Panc1 (cell line): ENCODE data around the gene HADHA. TPM values are rescaled to one million over a fixed set of nuclear protein-coding genes. Genes with fewer than 3 reads are reported as not detected.

Experiments
- ATAC-seq: fragments of 200-7000 bp; cut with Tn5 transposase; 2 replicates; pipeline ENCODE4 v1.9.1; 2020; ENCODE audit warnings: mild to moderate bottlenecking, moderate library complexity
- BruUV-seq: library from RNA; stranded (reverse); fragments of 400-500 nt; replicated peaks from 2 replicates; lab custom pipeline; 2021; lab: Mats Ljungman, UMichigan
- CTCF ChIA-PET: fragments of 300-600 bp; sonication (Branson Sonifier 250); formaldehyde crosslinking; loops from one replicate; lab custom pipeline; 2022; ENCODE audit warnings: antibody characterized with exemption; lab: Charles Lee
- POLR2A ChIA-PET: fragments of 300-600 bp; sonication (Branson Sonifier 250); formaldehyde crosslinking; loops from one replicate; lab custom pipeline; 2022; ENCODE audit warnings: antibody characterized with exemption; lab: Charles Lee
- DNase-seq: peaks from one replicate; pipeline ENCODE4 v3.0.0-alpha.2; 2010; ENCODE audit warnings: low read depth, low spot score
- H3K27ac ChIP-seq: 2 replicates; pipeline ENCODE4 v1.5.1; 2011; ENCODE audit warnings: mild to moderate bottlenecking, low read length, inconsistent platforms
- H3K27me3 ChIP-seq: fragments of 200-500 bp; sonication (Bioruptor generic); 2 replicates; pipeline ENCODE4 v1.6.0; 2014; ENCODE audit warnings: low read length, inconsistent platforms; ENCODE audit not compliant: control insufficient read depth, insufficient read depth
- H3K36me3 ChIP-seq: fragments of 200-500 bp; sonication (Bioruptor generic); 2 replicates; pipeline ENCODE4 v1.5.1; 2014; ENCODE audit warnings: inconsistent platforms, mild to moderate bottlenecking, low read length, moderate library complexity; ENCODE audit not compliant: control insufficient read depth, insufficient read depth
- H3K4me1 ChIP-seq: 2 replicates; pipeline ENCODE4 v1.5.1; 2011; ENCODE audit warnings: inconsistent platforms, mild to moderate bottlenecking, low read length, moderate library complexity; ENCODE audit not compliant: control insufficient read depth, insufficient read depth
- H3K4me3 ChIP-seq, 2 experiments: 2 replicates each; pipeline ENCODE4 v1.5.1; 2011 to 2012; ENCODE audit warnings: low read depth in 2 of 2, low read length in 2 of 2, mild to moderate bottlenecking in 2 of 2, inconsistent platforms in 1 of 2, moderate library complexity in 1 of 2
- H3K9me3 ChIP-seq: fragments of 200-500 bp; sonication (Bioruptor generic); 2 replicates; pipeline ENCODE4 v1.5.1; 2014; ENCODE audit warnings: low read depth, mild to moderate bottlenecking, inconsistent platforms, low read length, moderate library complexity; ENCODE audit not compliant: control insufficient read depth, insufficient read depth
- POLR2AphosphoS5 ChIP-seq: IDR thresholded peaks from 2 replicates; pipeline ENCODE4 v1.6.1; 2012; ENCODE audit warnings: mild to moderate bottlenecking, low read depth, low read length, moderate library complexity
- SIN3A ChIP-seq: IDR thresholded peaks from 2 replicates; pipeline ENCODE4 v1.6.1; 2012; ENCODE audit warnings: low read depth, mild to moderate bottlenecking, low read length, moderate library complexity, borderline replicate concordance; ENCODE audit not compliant: insufficient read depth
- TCF7L2 ChIP-seq: IDR thresholded peaks from 2 replicates; pipeline ENCODE4 v1.6.1; 2011; ENCODE audit warnings: mild to moderate bottlenecking, low read depth, low read length, inconsistent platforms
- in situ Hi-C: cut with HindIII; loops from 2 replicates; pipeline ENCODE4 v1.10.0; 2016; ENCODE audit warnings: low sequenced_read_pairs, low pct_unique_long_range_greater_than_20kb
- intact Hi-C: fragments of 100-400 bp; cut with micrococcal nuclease; formaldehyde crosslinking; loops from one replicate; pipeline ENCODE4 v1.10.0; 2022; ENCODE audit not compliant: unreplicated experiment
- total RNA-seq: library from RNA; stranded (reverse); gene quantifications from one replicate; pipeline ENCODE4 v1.2.1, GENCODE V29; 2021; ENCODE audit not compliant: unreplicated experiment
- TF ChIP-seq, protein P1 (sequence below), 2 experiments: IDR thresholded peaks; 2 replicates each; pipeline ENCODE4 v1.6.1; 2011 to 2012; ENCODE audit warnings: low read depth in 2 of 2, control low read depth in 1 of 2, low read length in 1 of 2, mild to moderate bottlenecking in 1 of 2, moderate library complexity in 1 of 2; ENCODE audit not compliant: insufficient read depth in 1 of 2
- TF ChIP-seq, protein P2 (sequence below): fragments of 450-650 bp; IDR thresholded peaks from 2 replicates; pipeline ENCODE4 v1.5.1; 2017; ENCODE audit warnings: mild to moderate bottlenecking

HADHA gene
- total RNA-seq, 1 experiment from 2014 or later: 148 TPM

DNA sequence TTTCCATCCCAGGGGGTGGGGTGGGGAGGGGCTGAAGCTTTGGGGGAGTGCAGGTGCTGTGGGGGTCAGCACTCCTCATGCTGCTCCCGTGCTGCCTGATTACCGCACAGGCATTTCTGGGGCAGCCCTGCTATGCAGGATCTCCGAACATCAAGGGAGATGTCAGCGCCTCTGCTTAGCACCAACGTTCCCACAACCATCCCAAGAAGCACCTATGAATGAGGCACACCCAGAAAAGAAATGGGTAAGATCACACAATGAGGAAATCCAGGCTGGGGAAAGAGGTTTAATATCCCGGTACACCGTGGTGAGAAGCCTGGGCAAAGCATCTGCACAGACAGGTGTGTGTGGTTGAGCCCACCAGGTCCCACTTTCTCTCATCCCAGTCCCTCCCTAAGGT is 54.1 kb downstream of the HADHA start:
- in situ Hi-C loops: no loop called here
- CTCF ChIA-PET: no interaction called here
- H3K4me3 ChIP-seq: no peak overlapping the region
- H3K36me3 ChIP-seq: peaks cover 14% of the 10 kb centered on the region; the same call in 1 of the 2 replicates
- ATAC-seq: no peak
- POLR2A ChIA-PET: no interaction called here
- intact Hi-C loops: no loop called here
- DNase-seq: no peak
- BruUV-seq: no TSS peak
- H3K27ac ChIP-seq: no peak overlapping the region
- H3K9me3 ChIP-seq: no peaks in the 10 kb centered on the region
- TF ChIP-seq TCF7L2 (no peak), POLR2AphosphoS5 (no peak)
- TF ChIP-seq, protein P1, sequence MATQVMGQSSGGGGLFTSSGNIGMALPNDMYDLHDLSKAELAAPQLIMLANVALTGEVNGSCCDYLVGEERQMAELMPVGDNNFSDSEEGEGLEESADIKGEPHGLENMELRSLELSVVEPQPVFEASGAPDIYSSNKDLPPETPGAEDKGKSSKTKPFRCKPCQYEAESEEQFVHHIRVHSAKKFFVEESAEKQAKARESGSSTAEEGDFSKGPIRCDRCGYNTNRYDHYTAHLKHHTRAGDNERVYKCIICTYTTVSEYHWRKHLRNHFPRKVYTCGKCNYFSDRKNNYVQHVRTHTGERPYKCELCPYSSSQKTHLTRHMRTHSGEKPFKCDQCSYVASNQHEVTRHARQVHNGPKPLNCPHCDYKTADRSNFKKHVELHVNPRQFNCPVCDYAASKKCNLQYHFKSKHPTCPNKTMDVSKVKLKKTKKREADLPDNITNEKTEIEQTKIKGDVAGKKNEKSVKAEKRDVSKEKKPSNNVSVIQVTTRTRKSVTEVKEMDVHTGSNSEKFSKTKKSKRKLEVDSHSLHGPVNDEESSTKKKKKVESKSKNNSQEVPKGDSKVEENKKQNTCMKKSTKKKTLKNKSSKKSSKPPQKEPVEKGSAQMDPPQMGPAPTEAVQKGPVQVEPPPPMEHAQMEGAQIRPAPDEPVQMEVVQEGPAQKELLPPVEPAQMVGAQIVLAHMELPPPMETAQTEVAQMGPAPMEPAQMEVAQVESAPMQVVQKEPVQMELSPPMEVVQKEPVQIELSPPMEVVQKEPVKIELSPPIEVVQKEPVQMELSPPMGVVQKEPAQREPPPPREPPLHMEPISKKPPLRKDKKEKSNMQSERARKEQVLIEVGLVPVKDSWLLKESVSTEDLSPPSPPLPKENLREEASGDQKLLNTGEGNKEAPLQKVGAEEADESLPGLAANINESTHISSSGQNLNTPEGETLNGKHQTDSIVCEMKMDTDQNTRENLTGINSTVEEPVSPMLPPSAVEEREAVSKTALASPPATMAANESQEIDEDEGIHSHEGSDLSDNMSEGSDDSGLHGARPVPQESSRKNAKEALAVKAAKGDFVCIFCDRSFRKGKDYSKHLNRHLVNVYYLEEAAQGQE (IDR thresholded peaks at IDR 0.05; ENCODE audit: insufficient read depth in 1 of 2, low read depth in 2 of 2, low read length in 1 of 2): no peak
- TF ChIP-seq, protein P2, sequence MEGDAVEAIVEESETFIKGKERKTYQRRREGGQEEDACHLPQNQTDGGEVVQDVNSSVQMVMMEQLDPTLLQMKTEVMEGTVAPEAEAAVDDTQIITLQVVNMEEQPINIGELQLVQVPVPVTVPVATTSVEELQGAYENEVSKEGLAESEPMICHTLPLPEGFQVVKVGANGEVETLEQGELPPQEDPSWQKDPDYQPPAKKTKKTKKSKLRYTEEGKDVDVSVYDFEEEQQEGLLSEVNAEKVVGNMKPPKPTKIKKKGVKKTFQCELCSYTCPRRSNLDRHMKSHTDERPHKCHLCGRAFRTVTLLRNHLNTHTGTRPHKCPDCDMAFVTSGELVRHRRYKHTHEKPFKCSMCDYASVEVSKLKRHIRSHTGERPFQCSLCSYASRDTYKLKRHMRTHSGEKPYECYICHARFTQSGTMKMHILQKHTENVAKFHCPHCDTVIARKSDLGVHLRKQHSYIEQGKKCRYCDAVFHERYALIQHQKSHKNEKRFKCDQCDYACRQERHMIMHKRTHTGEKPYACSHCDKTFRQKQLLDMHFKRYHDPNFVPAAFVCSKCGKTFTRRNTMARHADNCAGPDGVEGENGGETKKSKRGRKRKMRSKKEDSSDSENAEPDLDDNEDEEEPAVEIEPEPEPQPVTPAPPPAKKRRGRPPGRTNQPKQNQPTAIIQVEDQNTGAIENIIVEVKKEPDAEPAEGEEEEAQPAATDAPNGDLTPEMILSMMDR: no peak
- no peaks in the 10 kb centered on the region for H3K27me3 ChIP-seq
- peaks cover 4% of the 10 kb centered on the region; the same call in 1 of the 2 replicates for H3K4me1 ChIP-seq

DNA sequence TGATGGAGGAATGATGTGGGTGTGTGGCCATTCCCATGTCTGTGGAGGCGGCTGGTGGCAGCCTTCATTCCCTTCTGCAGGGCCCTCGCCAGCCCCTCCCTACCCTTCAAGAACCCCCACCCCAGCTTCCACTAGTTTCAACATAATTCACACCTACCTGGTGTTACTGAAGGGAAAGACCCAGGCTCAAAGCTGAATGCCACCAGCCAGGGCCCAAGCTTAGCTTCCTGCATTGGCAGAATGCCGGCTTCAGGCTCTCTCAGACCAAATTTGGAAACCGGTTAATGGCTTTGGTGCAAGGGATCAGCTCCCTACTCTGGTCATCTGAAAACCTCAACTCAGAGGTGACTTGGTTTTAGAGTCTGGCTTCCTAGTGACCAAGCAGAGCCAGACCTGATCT is 54.7 kb downstream of the HADHA start:
- Histone ChIP-seq H3K4me1 (peaks cover 4% of the 10 kb centered on the region; the same call in 1 of the 2 replicates), H3K36me3 (peaks cover 11% of the 10 kb centered on the region; the same call in 1 of the 2 replicates), H3K27me3 (no peaks in the 10 kb centered on the region), H3K4me3 (no peak overlapping the region), H3K27ac (no peak overlapping the region), H3K9me3 (no peaks in the 10 kb centered on the region)
- ChIA-PET POLR2A (no interaction called here), CTCF (no interaction called here)
- no peak for DNase-seq
- TF ChIP-seq TCF7L2 (no peak), POLR2AphosphoS5 (no peak), SIN3A (no peak)
- TF ChIP-seq, protein P2: no peak
- TF ChIP-seq, protein P1 (IDR thresholded peaks at IDR 0.05; ENCODE audit: insufficient read depth in 1 of 2, low read depth in 2 of 2, low read length in 1 of 2): no peak
- intact Hi-C loops: no loop called here
- no TSS peak for BruUV-seq
- ATAC-seq: no peak
- in situ Hi-C loops: no loop called here
